ENCODE results near the gene NEU3.
A peak's percentile ranks its signal among the peaks of the same experiment; 100 is the strongest.

NEU3 gene

DNA sequence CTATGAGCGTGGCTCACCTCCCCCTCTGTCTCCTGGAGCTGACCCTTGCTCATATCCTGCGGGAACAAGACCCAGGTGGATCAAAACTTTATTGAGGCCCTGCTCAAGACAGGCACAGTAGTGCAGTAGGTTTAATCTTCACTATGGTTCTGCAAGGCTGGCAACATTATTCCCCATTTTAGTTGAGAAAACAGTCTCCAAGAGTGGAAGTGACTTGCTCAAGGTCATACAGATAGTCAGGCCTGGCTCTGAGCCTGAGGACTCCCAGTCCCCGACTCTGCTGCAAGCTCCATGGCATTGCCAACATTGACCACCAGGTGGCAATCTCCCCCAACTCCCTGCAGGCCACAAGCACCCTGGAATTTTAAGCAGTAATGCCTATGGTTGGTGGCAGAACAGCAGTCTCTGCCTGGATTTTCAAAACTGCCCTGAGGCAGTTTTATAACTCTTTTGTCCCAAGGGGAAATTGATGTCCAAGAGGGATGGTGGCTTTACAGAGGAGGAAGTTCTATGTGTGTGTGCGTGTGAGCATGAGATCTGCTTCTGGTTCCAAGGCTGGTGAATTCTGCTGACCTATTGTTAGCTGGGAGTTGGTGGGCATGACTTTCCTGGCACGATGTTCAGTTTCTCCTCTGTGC is 34.1 kb downstream of the NEU3 start:
- TF ChIP-seq, protein P1, sequence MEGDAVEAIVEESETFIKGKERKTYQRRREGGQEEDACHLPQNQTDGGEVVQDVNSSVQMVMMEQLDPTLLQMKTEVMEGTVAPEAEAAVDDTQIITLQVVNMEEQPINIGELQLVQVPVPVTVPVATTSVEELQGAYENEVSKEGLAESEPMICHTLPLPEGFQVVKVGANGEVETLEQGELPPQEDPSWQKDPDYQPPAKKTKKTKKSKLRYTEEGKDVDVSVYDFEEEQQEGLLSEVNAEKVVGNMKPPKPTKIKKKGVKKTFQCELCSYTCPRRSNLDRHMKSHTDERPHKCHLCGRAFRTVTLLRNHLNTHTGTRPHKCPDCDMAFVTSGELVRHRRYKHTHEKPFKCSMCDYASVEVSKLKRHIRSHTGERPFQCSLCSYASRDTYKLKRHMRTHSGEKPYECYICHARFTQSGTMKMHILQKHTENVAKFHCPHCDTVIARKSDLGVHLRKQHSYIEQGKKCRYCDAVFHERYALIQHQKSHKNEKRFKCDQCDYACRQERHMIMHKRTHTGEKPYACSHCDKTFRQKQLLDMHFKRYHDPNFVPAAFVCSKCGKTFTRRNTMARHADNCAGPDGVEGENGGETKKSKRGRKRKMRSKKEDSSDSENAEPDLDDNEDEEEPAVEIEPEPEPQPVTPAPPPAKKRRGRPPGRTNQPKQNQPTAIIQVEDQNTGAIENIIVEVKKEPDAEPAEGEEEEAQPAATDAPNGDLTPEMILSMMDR (IDR thresholded peaks at IDR 0.05) = peak; percentile 75
- Histone ChIP-seq H3K27ac (no peak overlapping the region), H3K4me3 (no peak overlapping the region)
- DNase-seq (ENCODE audit: low spot score) = no peak

DNA sequence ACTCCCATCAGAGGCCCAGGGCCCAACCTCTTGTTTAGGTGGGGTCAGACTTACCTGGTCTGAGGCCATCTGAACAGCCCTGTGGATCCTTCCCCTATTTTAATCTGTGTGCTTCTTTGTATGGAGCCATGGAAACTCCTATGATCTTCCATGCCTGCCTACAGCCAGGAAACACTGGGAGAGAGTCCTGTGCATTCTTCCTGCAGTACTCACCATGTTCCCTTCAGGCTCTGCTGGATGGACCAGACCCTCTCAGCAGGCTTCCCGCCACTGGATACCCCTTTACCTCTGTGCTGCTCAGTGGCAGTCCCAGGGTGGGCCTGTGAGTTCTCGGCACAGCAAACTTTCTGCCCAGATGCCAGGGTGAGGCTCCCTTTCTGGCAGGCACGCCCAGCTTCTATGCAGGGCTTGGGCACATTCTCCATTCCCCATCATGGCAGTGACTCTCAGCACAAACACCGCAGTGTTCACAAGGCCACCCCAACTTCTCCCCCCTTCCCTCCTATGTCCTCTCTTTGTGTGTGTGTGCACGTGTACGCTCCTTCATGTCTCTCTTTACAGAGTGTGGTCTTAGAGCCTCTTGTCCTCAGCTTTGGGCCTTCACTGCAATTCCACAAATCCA is 34.8 kb downstream of the NEU3 start:
- TF ChIP-seq, protein P1 (IDR thresholded peaks at IDR 0.05) = no peak
- DNase-seq (ENCODE audit: low spot score) = no peak
- no peak overlapping the region for H3K4me3 ChIP-seq
- H3K27ac ChIP-seq = no peak overlapping the region

DNA sequence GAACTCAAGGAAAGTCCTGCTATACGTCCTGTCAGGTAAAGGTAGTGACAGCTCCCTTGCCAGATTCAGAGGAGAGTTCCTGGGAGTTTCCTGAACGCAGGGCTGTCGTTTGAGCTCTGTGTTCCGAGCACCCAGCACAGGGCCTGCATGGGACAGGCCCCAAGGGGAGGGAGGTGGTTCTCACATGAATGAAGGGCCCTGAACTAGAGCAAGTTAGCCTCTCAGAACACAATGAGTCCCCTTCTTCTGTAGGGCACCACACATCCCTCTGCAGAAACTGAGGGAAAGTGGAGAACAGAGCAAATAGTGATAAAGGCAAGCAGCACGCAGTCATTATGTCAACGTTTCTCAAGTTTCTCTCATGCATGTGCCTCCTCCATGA is 35.3 kb downstream of the NEU3 start:
- Histone ChIP-seq H3K4me3 (no peak overlapping the region), H3K27ac (no peak overlapping the region)
- TF ChIP-seq, protein P1 (IDR thresholded peaks at IDR 0.05) = no peak
- no peak for DNase-seq (ENCODE audit: low spot score)

DNA sequence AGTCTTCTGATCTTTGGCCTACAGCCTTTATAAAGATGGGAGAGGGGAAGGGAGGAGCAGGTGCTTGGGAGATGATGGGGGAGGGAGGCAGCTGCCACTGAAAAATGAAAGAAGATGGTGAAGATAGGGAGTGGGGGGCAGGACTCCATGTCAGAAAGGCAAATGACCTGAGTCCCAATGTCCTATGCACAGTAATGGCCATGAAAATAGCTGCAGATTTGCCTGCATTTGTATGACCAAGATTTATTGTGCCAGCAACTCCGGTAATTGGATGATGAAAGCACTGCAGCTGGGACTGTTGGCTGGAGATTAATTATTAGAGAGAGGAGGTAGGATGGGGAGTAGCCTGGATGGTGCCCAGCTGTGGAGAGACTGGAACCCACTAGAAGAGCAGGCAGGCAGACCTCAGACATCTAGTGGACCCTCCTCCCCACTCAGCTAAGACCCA is 36.1 kb downstream of the NEU3 start:
- TF ChIP-seq, protein P1 (IDR thresholded peaks at IDR 0.05) = no peak
- H3K27ac ChIP-seq = no peak overlapping the region
- no peak for DNase-seq (ENCODE audit: low spot score)
- no peak overlapping the region for H3K4me3 ChIP-seq

GRCh38 chr11:75025561-75025960 is 36.8 kb downstream of the NEU3 start:
- TF ChIP-seq, protein P1 (IDR thresholded peaks at IDR 0.05) = no peak
- no peak for DNase-seq (ENCODE audit: low spot score)
- Histone ChIP-seq H3K27ac (no peak overlapping the region), H3K4me3 (no peak overlapping the region)

DNA sequence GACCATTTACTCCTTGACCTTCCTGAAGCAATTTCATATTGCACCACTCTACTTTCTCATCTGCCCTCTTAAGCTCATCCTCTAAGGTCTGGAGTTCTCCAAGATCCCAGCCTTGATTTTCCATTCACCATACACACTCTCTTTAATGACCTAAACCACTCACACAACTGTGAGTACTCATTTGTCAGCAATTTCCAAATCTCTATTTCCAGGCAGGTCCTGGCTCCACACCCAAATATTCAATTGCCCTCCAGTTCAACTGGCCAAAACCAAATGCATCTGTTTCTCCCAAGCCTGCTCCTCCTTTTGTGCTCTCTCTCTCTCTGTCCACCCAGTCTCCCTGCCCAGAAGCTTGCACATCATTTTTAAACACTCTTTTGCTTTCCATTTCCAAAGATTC is 39.6 kb downstream of the NEU3 start:
- no peak for DNase-seq (ENCODE audit: low spot score)
- H3K4me3 ChIP-seq = no peak overlapping the region
- H3K27ac ChIP-seq = no peak overlapping the region
- TF ChIP-seq, protein P1 (IDR thresholded peaks at IDR 0.05) = no peak

- Histone ChIP-seq H3K27ac (no peak overlapping the region), H3K4me3 (no peak overlapping the region)
- TF ChIP-seq, protein P1 (IDR thresholded peaks at IDR 0.05) = no peak
- no peak for DNase-seq (ENCODE audit: low spot score)
Measured at GRCh38 chr11:75028724-75029123, 40.0 kb downstream of the NEU3 start.

All from coronary artery (tissue), 2 donors.